ENCODE measurements around the gene DUOX2. TPM values are rescaled to one million over a fixed set of nuclear protein-coding genes. Genes with fewer than 3 reads are reported as not detected.

The DUOX2 gene
- total and polyA plus RNA-seq, 3 donors from 2014 or later, result 1.2 to 4.8 (median 2.6) TPM

- intact Hi-C loops (cut with DNase I; ENCODE audit: low total_unique reads), result no loop called here
- H3K9me3 ChIP-seq, result no peaks in the 10 kb centered on the region
- peaks cover 5% of the 10 kb centered on the region for H3K4me1 ChIP-seq
- H3K36me3 ChIP-seq (ENCODE audit: low read depth, missing control alignments), result no peaks in the 10 kb centered on the region
- no peak for DNase-seq
- TF ChIP-seq POLR2A (IDR thresholded peaks at IDR 0.05) (no peak), CTCF (IDR thresholded peaks at IDR 0.05) (no peak)
- no peak overlapping the region for H3K27ac ChIP-seq
- no peaks in the 10 kb centered on the region for H3K27me3 ChIP-seq
- WGBS, 2 donors, result 71 to 72% methylated on average over 5 of the region's 5 CpGs
- no peak overlapping the region for H3K4me3 ChIP-seq
Measured at GRCh38 chr15:45133561-45133920, 19.6 kb upstream of the DUOX2 start.

DNA sequence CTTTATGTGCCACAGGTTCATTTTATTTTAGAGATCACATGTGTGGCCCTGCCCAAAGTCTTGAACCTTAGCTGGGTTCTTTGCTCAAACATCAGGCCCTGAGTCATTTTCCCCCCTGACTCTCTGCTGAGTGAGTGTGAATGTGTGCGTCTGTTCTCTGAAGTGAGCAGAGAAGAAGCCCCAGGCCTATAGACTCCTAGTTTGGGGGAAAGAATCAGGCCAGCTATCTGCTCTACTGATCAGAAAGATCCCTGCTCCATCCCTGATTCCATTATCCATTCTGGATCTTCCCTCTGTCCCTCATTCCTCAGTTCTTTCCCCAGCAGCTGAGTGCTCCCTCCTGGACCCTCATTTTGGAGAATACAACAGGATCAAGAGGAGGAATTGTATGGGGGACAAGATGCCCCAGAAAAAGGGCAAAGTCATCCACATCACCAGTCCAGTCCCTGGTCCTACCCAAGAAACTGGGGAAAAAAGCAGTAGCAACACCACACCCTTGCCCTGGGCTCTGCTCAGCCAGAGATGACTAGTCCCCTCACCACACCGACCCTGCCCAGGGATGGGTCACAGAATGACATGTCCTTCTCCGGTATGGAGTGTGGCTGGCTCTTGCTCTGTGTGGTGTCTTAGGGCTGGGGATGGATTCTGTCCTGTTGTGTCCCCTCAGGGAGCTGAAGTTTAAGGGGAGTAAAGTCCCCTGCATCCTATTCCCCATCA is 19.0 kb upstream of the DUOX2 start:
- Histone ChIP-seq H3K36me3 (ENCODE audit: low read depth, missing control alignments) (no peaks in the 10 kb centered on the region), H3K27ac (no peak overlapping the region), H3K4me1 (peaks cover 5% of the 10 kb centered on the region), H3K4me3 (no peak overlapping the region), H3K9me3 (no peaks in the 10 kb centered on the region), H3K27me3 (no peaks in the 10 kb centered on the region)
- TF ChIP-seq CTCF (IDR thresholded peaks at IDR 0.05), result no peak
- no peak for TF ChIP-seq POLR2A (IDR thresholded peaks at IDR 0.05)
- intact Hi-C loops (cut with DNase I; ENCODE audit: low total_unique reads), result no loop called here
- 67 to 75% methylated on average over 3 of the region's 3 CpGs for WGBS, 2 donors
- no peak for DNase-seq

DNA sequence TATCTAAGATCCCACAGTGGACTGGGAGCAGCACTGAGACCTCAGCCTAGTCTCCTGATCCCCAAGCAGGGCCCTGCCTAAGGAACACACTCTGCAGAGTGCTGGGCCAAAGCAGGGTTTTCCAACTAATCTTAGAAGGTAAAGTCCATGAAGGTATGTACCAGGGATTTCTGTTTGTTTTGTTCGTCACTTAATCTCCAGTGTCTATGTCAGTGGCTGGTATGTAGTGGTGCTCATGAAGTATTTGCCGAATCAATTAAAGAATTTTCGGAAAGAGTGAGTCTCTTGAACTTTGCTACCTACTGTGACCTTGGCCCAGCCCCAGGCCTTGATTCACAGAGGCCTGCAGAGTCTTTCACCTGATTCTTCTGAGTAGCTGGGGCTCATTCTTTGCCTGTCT is 17.5 kb upstream of the DUOX2 start:
- no peak for DNase-seq
- peaks cover 5% of the 10 kb centered on the region for H3K4me1 ChIP-seq
- intact Hi-C loops (cut with DNase I; ENCODE audit: low total_unique reads), result no loop called here
- H3K9me3 ChIP-seq, result no peaks in the 10 kb centered on the region
- H3K4me3 ChIP-seq, result no peak overlapping the region
- no peaks in the 10 kb centered on the region for H3K36me3 ChIP-seq (ENCODE audit: low read depth, missing control alignments)
- WGBS, 2 donors, result 94 to 96% methylated on average over 3 of the region's 3 CpGs
- no peak overlapping the region for H3K27ac ChIP-seq
- no peaks in the 10 kb centered on the region for H3K27me3 ChIP-seq
- TF ChIP-seq POLR2A (IDR thresholded peaks at IDR 0.05) (no peak), CTCF (IDR thresholded peaks at IDR 0.05) (no peak)

- no peaks in the 10 kb centered on the region for H3K36me3 ChIP-seq (ENCODE audit: low read depth, missing control alignments)
- H3K27ac ChIP-seq, result no peak overlapping the region
- 73 to 81% methylated on average over 3 to 7 of the region's 7 CpGs for WGBS, 2 donors
- peak overlapping the region in 1 of 2 donors; percentile 49 for H3K4me3 ChIP-seq
- DNase-seq, result no peak
- H3K27me3 ChIP-seq, result no peaks in the 10 kb centered on the region
- TF ChIP-seq CTCF (IDR thresholded peaks at IDR 0.05), result no peak
- no peak for TF ChIP-seq POLR2A (IDR thresholded peaks at IDR 0.05)
- H3K4me1 ChIP-seq, result peaks cover 5% of the 10 kb centered on the region
- intact Hi-C loops (cut with DNase I; ENCODE audit: low total_unique reads), result no loop called here
- no peaks in the 10 kb centered on the region for H3K9me3 ChIP-seq
Measured at GRCh38 chr15:45130291-45131000, 16.5 kb upstream of the DUOX2 start.

All from testis (tissue), 3 donors.